RKO (cell line): ENCODE data around the gene ALDH7A1.
A peak's percentile ranks its signal among the peaks of the same experiment; 100 is the strongest.
"Not testable (repeated sequence)": the region's sequence is repeated elsewhere in the genome, so short reads cannot be mapped to it uniquely, and the experiment has no call there.

ENCODE experiments used
- DNase-seq: peaks from one replicate; pipeline ENCODE4 v3.0.0-alpha.2; 2016; ENCODE audit warnings: low spot score

ALDH7A1 gene

DNA sequence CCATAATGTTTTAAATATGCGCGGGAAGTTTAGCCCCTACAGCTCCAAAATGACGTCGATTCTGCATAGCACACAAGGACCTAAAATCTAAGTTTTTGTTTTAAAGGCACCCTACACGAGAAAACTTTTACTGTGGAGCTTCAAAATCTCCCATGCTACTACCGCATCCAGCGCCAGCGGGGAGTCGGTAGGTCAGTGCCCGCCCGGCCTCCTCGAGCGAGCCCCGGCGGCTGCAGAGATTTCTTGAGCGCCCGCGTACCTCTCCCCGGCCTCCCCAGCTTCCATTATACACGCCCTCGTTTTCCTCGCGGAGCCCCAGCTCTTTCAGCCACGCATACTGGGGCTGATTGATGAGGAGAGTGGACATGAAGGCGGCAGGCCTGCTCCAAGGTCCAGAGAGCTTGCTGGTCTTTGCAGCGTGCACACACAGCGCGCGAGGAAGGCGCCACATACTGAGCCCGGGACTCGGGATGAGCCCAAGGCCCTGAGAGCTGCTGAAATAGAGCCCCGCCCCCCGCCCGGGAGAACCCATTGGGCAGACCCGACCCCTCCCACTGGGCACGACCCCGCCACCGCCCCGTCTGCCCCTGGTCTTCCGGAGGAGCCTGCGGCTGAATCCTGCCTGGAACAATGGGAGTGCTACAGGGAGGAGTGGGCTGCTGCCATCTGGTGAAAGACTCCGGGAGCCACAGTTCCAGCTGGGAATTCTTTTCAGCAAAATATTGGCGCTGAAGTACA is at the start of gene ALDH7A1:
TSS of gene ALDH7A1 (minus strand) at position 472 of the 738 bp plus-strand sequence. CDS start at position 451, 21 bp downstream.
- peak; percentile 94 for DNase-seq

GRCh38 chr5:126641387-126641786 is 46.4 kb upstream of the ALDH7A1 start:
- no peak for DNase-seq

GRCh38 chr5:126640866-126641265 is 45.8 kb upstream of the ALDH7A1 start:
- no peak for DNase-seq

DNA sequence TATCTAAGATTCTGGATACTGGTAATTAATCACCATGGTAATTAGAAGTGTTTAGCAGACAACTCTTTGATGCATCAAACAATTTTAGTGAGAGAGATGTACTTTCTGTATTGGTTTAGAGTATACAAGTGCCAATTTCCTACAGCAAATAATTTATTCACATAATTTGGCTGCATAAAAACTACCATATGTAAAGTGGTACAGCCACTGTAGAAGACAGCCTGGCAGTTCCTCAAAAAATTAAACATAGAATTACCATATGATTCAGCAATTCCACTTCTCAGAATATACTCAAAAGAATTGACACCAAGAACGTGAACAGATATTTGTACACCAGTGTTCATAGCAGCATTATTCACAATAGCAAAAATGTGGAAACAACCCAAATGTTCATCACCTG is 41.9 kb upstream of the ALDH7A1 start:
- no peak for DNase-seq

GRCh38 chr5:126635585-126635984 is 40.6 kb upstream of the ALDH7A1 start:
- no peak for DNase-seq

- no peak for DNase-seq
Observed at GRCh38 chr5:126633552-126633951, 38.5 kb upstream of the ALDH7A1 start.

DNA sequence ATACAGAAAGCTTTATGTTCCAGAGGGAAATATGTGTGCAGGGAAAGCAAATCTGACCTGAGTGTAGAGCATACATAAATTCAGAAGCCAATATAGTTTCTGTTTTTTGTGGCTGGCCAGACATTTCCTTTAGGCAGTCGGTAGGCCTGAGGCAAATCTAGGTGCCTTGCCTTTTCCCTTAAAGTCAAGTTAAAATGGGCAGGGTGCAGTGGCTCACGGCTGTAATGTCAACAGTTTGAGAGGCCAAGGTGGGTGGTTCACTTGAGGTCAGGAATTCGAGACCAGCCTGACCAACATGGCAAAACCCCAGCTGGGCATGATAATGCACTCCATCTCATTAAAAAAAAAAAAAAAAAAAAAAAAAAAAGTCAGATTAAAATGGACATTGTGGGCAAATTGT is 36.9 kb upstream of the ALDH7A1 start:
- no peak for DNase-seq

DNA sequence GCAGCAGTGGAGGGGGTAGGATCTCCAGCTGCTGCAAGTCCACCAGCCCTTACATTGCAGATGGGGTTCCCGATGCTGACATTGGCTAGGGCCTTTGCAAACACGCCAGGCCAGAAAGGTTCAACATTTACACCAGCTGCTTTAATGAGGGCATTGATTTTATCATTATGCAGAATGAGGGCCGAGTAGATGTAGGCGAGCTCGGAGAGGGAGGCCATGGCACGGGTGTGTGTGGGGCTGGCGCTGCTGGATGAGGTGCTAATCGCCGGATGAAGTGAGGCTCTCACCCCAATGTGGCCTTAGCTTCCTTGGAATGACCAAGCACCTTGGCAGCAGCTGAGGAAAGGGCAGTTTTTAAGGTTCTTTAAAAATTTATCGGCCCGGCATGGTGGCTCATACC is 33.1 kb upstream of the ALDH7A1 start:
- no peak for DNase-seq

DNA sequence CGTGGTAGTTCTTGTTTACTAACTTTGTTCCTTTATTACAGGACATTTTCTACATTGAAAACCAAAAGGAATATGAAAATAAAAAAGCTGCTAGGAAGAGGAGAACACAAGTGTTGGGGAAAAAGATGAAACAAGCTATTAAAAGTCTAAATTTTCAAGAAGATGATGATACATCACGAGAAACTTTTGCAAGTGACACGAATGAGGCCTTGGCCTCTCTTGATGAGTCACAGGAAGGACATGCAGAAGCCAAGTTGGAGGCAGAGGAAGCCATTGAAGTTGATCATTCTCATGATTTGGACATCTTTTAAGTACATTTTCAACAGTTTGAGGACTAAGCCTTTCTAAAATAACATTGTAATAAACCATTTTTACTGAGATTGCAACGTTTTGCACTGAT is 29.5 kb upstream of the ALDH7A1 start:
- DNase-seq, result peak; percentile 79

DNA sequence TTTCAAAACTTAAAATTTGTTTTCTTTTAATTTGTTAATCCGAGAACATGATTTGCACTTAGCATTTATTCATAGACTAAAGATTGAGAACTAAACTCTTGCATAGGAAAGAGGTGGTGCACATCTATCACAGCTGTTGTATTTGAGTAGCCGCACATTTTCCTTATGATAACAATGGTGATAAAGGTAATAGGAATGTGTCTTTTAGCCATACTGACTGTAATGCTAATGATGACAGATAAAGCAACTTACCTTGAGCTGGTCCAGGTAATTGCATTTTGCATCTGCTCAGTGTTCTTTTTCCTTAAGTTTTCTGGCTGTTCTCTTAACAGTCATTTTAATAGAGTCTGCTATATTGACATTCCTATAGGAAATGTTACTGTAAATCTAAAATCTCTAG is 24.8 kb upstream of the ALDH7A1 start:
- no peak for DNase-seq

DNA sequence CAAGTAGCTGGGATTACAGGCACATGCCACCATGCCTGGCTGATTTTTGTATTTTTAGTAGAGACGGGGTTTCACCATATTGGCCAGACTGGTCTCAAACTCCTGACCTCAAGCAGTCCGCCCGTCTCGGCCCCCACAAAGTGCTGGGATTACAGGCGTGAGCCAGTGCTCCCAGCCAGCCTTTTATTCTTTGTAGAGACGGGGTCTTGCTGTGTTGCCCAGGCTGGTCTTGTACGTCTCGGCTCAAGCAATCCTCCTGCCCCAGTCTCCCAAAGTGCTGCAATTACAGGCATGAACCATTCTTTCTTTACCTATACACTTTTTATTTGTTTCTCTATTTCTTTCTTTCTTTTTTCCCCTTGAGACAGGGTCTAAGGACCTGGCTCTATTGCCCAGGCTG is 22.6 kb upstream of the ALDH7A1 start:
- DNase-seq, result not testable (repeated sequence)

GRCh38 chr5:126615286-126615685 is 20.3 kb upstream of the ALDH7A1 start:
- DNase-seq, result no peak

DNA sequence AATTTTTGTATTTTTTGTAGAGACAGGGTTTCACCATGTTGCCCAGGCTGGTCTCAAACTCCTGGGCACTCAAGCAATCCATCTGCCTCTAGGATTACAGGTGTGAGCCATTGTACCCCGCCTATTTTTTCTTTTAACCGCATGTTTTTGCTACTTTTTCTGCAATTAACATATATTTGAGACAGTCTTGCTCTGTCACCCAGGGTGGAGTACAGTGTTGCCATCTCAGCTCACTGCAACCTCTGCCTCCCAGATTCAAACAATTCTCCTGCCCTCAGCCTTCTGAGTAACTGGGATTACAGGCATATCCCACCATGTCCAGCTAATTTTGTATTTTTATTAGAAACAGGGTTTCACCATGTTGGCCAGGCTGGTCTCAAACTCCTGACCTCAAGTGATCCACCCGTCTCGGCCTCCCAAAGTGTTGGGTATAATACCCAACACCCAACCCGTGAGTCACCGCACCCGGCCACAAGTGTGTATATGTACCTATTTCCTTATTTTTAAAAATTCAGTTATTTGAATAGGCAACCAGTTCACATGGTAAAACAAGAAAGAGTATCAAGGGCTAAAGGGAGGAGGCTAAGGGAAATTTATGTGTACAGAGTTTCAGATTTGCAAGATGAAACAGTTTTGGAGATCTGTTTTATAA is 19.0 kb upstream of the ALDH7A1 start:
- DNase-seq, result no peak

DNA sequence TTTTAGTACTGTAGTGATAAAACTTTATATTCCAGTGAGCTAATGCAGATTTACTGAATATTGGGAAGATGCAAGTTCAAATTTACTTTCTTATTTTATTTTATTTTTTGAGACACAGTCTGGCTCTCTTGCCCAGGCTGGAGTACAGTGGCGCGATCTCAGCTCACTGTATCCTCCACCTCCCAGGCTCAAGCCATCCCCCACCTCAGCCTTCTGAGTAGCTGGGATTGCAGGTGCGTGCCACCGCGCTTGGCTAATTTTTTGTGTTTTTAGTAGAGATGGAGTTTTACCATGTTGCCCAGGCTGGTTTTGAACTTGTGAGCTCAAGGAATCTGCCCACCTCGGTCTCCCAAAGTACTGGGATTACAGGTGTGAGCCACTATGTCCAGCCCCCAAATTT is 15.6 kb upstream of the ALDH7A1 start:
- DNase-seq, result no peak

GRCh38 chr5:126610160-126610559 is 15.1 kb upstream of the ALDH7A1 start:
- no peak for DNase-seq

- no peak for DNase-seq
Observed at GRCh38 chr5:126605525-126605924, 10.5 kb upstream of the ALDH7A1 start.

DNA sequence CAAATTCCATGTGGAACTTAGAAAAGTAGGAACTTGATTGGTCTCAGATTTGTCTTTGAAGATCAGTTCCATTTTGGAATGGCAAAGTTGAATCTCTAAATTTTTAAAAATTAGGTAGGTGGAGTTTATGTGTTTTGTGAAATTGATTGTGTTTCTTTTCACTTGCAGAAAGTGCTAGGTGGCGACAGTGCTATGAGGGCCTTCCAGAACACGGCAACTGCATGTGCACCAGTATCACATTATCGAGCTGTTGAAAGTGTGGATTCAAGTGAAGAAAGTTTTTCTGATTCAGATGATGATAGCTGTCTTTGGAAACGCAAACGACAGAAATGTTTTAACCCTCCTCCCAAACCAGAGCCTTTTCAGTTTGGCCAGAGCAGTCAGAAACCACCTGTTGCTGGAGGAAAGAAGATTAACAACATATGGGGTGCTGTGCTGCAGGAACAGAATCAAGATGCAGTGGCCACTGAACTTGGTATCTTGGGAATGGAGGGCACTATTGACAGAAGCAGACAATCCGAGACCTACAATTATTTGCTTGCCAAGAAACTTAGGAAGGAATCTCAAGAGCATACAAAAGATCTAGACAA is 8.5 kb upstream of the ALDH7A1 start:
- no peak for DNase-seq

DNA sequence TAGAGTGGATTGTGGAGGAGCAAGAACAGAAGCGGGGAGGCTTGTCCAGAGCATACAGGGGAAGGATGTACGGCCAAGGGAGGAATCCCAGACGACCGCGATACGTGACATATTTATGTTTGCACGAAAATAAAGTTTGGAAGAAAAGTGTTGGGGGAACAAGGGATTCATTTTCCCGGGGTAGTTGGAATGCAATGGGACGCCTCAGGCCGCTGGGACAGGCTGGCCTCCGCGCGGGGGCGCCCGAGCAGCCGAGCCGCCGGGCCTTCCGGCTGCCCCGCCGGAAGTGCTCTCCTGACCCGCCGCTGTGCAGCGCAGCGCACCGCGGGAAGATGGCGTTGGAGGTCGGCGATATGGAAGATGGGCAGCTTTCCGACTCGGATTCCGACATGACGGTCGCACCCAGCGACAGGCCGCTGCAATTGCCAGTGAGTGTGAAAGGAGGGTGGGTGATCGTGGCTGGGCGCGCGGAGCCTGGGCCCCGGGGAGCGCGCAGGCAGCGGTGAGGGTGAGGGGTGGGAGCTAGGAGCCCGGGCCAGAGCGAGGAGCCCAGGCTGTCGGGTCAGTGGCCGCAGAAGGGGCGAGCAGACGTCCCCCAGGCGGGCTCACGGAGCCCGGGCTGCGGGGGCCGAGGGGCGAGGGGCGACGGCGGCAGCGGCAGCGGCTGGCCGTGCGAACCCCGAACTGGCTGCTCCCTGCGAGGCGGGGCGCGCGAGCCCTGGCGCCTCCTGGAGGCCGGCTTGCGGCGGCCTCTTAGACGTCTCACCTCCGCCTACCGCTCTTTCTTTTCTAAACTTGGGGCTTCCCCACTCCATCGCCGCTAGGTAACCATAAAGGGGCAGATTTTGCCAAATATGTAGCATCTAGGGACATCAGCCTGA is 5.9 kb upstream of the ALDH7A1 start, which contains the start of gene PHAX:
TSS of gene PHAX (plus strand) at position 317 of the 881 bp plus-strand sequence. CDS start at position 333, 16 bp downstream.
- DNase-seq, result peak; percentile 86

- DNase-seq, result not testable (repeated sequence)
Observed at GRCh38 chr5:126599971-126600630, 5.1 kb upstream of the ALDH7A1 start.

DNA sequence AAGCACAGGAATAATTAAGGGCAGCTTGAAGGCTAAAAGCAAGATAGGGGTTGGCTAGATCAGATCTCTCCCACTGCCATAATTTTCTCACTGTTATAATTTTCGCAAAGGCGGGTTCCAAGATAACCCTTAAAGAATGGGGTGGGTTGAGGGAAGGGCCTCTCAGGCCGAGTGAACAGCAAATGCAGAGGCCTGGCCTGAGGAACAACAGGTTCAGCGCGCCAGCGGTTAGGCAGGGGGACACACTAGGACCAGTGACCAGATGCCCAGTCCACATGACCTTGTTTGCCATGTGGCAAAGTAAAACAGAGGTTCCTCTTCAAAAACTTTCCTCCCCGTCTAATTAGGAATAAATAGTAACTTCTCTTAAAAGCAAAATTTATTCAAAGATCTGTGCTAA is 4.5 kb upstream of the ALDH7A1 start:
- no peak for DNase-seq

- peak; percentile 68 for DNase-seq
Observed at GRCh38 chr5:126597156-126597555, 2.1 kb upstream of the ALDH7A1 start.
